ENCODE results near the gene RPS6KA2. TPM values are rescaled to one million over a fixed set of nuclear protein-coding genes. Genes with fewer than 3 reads are reported as not detected.

The RPS6KA2 gene
- total and polyA plus RNA-seq, 8 donors, result 7.9 to 95.4 (median 22.9) TPM

DNA sequence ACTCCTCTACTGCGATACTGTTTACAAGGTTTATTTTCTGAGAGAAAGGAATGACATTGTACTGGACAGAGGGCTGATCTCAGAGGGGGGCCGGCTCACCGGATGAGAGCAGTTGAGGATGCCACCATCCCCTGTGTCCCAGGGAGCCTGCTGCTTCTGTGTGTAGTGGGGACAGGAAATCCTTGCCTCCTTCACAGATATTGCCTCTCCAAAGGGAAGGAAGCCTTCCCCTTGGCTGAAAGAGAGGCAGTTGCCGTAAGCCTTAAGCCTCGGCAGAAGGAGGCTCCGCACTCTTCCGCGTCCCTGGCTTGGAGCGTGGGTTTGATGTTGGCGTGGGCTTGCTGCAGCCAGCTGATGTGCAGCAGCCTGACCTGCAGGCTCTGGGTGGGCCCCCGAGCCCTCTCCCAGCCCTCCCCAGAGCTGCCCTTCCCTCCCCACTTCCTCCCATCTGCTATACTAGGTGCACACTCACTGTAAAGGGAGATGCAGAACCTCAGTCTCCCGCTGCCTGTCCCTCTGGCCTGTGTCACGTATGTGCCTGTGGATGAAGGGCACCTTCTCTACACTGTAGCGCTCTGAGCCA, 45.7 kb upstream of the RPS6KA2 start:
- no peak for ATAC-seq
- no peaks in the 10 kb centered on the region for H3K27me3 ChIP-seq
- intact Hi-C loops (cut with DNase I), result no loop called here
- no peak overlapping the region for H3K4me3 ChIP-seq
- TF ChIP-seq, protein P1, sequence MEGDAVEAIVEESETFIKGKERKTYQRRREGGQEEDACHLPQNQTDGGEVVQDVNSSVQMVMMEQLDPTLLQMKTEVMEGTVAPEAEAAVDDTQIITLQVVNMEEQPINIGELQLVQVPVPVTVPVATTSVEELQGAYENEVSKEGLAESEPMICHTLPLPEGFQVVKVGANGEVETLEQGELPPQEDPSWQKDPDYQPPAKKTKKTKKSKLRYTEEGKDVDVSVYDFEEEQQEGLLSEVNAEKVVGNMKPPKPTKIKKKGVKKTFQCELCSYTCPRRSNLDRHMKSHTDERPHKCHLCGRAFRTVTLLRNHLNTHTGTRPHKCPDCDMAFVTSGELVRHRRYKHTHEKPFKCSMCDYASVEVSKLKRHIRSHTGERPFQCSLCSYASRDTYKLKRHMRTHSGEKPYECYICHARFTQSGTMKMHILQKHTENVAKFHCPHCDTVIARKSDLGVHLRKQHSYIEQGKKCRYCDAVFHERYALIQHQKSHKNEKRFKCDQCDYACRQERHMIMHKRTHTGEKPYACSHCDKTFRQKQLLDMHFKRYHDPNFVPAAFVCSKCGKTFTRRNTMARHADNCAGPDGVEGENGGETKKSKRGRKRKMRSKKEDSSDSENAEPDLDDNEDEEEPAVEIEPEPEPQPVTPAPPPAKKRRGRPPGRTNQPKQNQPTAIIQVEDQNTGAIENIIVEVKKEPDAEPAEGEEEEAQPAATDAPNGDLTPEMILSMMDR (IDR thresholded peaks at IDR 0.05), result no peak
- 83 to 87% methylated on average over 14 of the region's 14 CpGs for WGBS, 2 donors
- no peak overlapping the region for H3K27ac ChIP-seq
- no peaks in the 10 kb centered on the region for H3K36me3 ChIP-seq
- DNase-seq, result no peak
- H3K4me1 ChIP-seq, result peaks cover 3 to 10% (median 10%) of the 10 kb centered on the region in 3 donors
- no peaks in the 10 kb centered on the region for H3K9me3 ChIP-seq
- FAIRE-seq, result no peak

GRCh38 chr6:166672146-166672545, 45.1 kb upstream of the RPS6KA2 start:
- no peak overlapping the region for H3K27ac ChIP-seq
- no peaks in the 10 kb centered on the region for H3K27me3 ChIP-seq
- no peaks in the 10 kb centered on the region for H3K36me3 ChIP-seq
- TF ChIP-seq, protein P1 (IDR thresholded peaks at IDR 0.05), result no peak
- H3K4me3 ChIP-seq, result no peak overlapping the region
- H3K9me3 ChIP-seq, result no peaks in the 10 kb centered on the region
- no peak for DNase-seq
- ATAC-seq, result no peak
- no peak for FAIRE-seq
- 47 to 48% methylated on average over 12 of the region's 12 CpGs for WGBS, 2 donors
- peaks cover 0 to 7% (median 5%) of the 10 kb centered on the region in 3 donors for H3K4me1 ChIP-seq
- intact Hi-C loops (cut with DNase I), result no loop called here

- H3K4me3 ChIP-seq, result no peak overlapping the region
- FAIRE-seq (no peak), DNase-seq (peak in 3 of 6 donors; percentile 49 to 59 (median 53)), ATAC-seq (peak; percentile 64 to 75 (median 68))
- no peak overlapping the region for H3K27ac ChIP-seq
- H3K9me3 ChIP-seq, result no peaks in the 10 kb centered on the region
- peaks cover 0 to 6% (median 5%) of the 10 kb centered on the region in 3 donors for H3K4me1 ChIP-seq
- H3K36me3 ChIP-seq, result no peaks in the 10 kb centered on the region
- H3K27me3 ChIP-seq, result no peaks in the 10 kb centered on the region
- intact Hi-C loops (cut with DNase I), result no loop called here
- TF ChIP-seq, protein P1 (IDR thresholded peaks at IDR 0.05), result no peak
- 18 to 19% methylated on average over 13 of the region's 13 CpGs for WGBS, 2 donors
Observed at GRCh38 chr6:166671434-166672081, 44.5 kb upstream of the RPS6KA2 start.

- WGBS, 2 donors, result 90 to 98% methylated on average over 5 of the region's 5 CpGs
- Histone ChIP-seq H3K9me3 (no peaks in the 10 kb centered on the region), H3K4me1 (peaks cover 0 to 6% (median 5%) of the 10 kb centered on the region in 3 donors), H3K4me3 (no peak overlapping the region), H3K27me3 (no peaks in the 10 kb centered on the region), H3K27ac (no peak overlapping the region), H3K36me3 (no peaks in the 10 kb centered on the region)
- FAIRE-seq (no peak), ATAC-seq (no peak), DNase-seq (no peak)
- TF ChIP-seq, protein P1 (IDR thresholded peaks at IDR 0.05), result no peak
- intact Hi-C loops (cut with DNase I), result no loop called here
Observed at GRCh38 chr6:166670894-166671293, 43.8 kb upstream of the RPS6KA2 start.

GRCh38 chr6:166670013-166670412, 43.0 kb upstream of the RPS6KA2 start:
- ATAC-seq (no peak), FAIRE-seq (no peak), DNase-seq (no peak)
- TF ChIP-seq, protein P1 (IDR thresholded peaks at IDR 0.05), result no peak
- no peak overlapping the region for H3K4me3 ChIP-seq
- H3K27ac ChIP-seq, result no peak overlapping the region
- no peaks in the 10 kb centered on the region for H3K27me3 ChIP-seq
- 93 to 97% methylated on average over 9 of the region's 9 CpGs for WGBS, 2 donors
- no peaks in the 10 kb centered on the region for H3K9me3 ChIP-seq
- H3K36me3 ChIP-seq, result no peaks in the 10 kb centered on the region
- intact Hi-C loops (cut with DNase I), result no loop called here
- peaks cover 0 to 1% (median 0%) of the 10 kb centered on the region in 3 donors for H3K4me1 ChIP-seq
